HG03439 (cell line): ENCODE data around the gene HES3.
A peak's percentile ranks its signal among the peaks of the same experiment; 100 is the strongest.

ENCODE experiments used
- ATAC-seq: cut with Tn5 transposase; IDR thresholded peaks from one replicate; pipeline ENCODE4 v1.9.1; 2021; ENCODE audit warnings: mild to moderate bottlenecking, moderate library complexity; ENCODE audit not compliant: unreplicated experiment

The HES3 gene

DNA sequence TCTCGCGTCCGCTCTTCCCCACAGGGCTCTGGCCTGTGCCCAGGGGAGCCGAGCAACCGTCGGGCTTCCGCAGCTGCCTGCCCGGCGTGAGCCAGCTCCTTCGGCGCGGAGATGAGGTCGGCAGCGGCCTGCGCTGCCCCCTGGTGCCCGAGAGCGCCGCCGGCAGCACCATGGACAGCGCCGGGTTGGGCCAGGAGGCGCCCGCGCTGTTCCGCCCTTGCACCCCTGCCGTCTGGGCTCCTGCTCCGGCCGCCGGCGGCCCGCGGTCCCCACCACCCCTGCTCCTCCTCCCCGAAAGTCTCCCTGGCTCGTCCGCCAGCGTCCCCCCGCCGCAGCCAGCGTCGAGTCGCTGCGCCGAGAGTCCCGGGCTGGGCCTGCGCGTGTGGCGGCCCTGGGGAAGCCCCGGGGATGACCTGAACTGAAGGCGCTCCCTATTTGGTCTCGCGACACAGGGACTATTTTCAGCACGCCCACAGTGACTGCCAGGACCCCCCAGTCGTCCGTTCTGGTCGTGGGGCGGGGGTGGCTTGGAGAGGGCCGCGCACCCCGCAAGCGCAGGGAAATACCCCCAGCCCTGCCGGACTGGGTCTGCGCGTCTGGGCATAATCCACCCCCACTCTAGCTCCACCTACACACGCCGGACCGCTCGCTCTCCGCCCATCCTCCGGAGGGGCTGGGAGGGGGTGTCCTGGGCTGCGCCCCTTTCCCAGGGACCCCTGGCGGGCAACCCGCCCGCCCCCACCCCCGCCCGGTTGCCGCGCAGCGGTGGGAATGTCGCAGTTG, 1.3 kb downstream of the HES3 start:
- ATAC-seq = peak; percentile 56

DNA sequence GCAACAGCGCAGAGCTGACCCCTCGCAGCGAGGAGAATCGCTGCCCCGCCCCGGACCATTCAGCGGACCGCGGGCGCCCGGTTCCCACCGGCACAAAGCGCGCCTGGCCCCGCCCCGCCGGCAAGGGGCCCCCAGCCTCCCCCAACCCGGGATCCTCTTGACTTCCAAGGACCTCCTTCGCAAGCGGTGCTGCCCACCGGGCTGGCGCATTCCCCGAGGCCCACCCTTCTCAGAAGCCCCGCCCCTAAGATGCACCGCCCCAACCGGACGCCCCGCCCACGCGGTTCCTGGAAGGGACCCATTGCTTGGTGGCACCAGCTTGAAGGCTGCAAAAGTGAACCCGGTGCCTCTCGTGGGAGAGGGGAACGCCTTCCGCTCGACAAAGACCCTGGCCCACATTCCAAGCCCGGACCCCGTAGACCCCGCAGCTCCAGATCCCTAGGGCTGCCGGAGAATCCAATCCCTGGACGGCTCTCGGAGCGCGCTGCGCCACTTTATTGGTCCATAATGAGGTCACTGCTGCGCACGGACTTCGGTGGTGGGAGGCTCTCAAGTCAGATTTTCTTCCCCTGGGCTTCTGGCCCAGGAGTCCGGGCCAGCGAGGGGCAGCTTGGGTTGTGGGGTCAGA, 2.0 kb downstream of the HES3 start:
- peak; percentile 18 for ATAC-seq

GRCh38 chr1:6246497-6247467, 2.8 kb downstream of the HES3 start:
- peak; percentile 51 for ATAC-seq

GRCh38 chr1:6247651-6248050, 3.7 kb downstream of the HES3 start:
- ATAC-seq = no peak

GRCh38 chr1:6248161-6248776, 4.3 kb downstream of the HES3 start:
- no peak for ATAC-seq

GRCh38 chr1:6248932-6249738, 5.2 kb downstream of the HES3 start:
- no peak for ATAC-seq

- ATAC-seq = no peak
Measured at GRCh38 chr1:6249739-6250689, 6.0 kb downstream of the HES3 start.

GRCh38 chr1:6251233-6251632, 7.3 kb downstream of the HES3 start:
- ATAC-seq = no peak

- ATAC-seq = no peak
Measured at GRCh38 chr1:6251681-6252373, 7.8 kb downstream of the HES3 start.

DNA sequence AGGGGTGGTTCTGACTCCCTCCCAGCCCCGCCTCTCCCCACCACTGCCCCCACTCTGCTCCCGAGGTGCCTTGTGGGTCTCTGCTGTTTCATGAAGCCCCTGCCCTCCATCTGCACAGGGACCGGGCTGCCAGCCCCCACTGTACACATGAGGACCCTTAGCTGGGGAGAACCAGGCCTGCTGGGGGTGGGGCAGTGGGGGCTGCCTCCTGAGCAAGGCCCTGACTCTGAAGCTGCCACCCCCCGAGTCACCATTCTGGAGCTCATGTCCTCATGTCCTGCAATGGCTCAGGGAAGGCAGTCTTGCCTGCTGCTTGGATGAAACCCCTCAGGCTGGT, 8.4 kb downstream of the HES3 start:
- no peak for ATAC-seq

DNA sequence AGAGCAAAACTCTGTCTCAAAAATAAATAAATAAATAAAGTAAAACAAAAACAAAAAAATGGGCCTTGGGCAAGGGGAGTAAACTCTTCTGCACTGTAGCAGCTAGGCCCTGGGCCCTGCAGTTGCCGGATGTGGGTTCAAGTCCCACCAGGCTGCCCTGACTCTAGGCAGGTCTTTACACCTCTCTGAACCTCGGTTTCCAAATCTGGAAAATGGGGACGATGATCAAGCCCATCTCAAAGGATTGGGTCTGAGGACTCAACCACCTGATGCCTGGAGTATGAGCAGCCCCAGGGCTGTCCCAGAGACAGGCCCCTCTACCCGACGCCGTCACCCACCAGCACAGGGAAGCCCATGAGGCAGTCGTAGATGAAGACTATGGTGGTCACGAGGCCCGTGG, 9.4 kb downstream of the HES3 start:
- ATAC-seq = no peak

- ATAC-seq = no peak
Measured at GRCh38 chr1:6254691-6255090, 10.7 kb downstream of the HES3 start.

DNA sequence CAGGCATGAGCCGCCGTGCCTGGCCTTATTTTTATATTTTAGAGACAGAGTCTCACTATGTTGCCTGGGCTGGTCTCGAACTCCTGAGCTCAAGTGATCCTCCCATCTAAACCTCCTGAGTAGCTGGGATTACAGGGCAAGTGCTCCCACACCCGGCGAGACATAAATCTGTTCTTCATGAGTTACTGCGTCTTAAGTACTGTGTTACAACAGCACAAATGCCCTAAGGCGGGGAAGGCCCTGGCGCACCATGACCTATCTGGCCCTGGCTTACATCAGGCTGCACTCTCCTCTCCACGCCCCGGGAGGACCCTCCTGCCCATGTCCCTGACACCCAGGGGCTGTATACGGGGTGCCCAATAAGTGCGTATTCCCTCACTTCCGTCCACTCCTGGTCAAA, 12.7 kb downstream of the HES3 start:
- no peak for ATAC-seq

- ATAC-seq = no peak
Measured at GRCh38 chr1:6257541-6258069, 13.6 kb downstream of the HES3 start.

DNA sequence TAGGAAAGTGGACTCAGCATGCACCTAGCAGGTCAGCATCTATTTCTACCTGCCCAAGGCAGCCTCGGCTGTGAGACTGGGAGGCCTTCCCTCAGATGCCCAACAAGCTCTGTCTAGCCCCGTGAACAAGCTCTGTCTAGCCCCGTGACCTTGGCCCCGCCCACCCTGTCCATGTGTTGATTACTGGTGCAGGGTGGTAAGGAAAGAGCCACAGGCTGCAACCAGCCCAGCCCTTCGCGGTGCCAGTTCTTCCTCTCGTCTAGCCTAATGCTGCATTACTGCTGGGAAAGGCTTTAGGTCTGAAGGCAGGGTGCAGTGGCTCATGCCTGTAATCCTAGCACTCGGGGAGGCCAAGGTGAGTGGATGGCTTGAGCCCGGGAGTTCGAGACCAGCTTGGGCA, 14.7 kb downstream of the HES3 start:
- no peak for ATAC-seq

GRCh38 chr1:6259491-6260362, 15.7 kb downstream of the HES3 start:
- peak; percentile 51 for ATAC-seq

GRCh38 chr1:6260433-6260934, 16.5 kb downstream of the HES3 start:
- ATAC-seq = no peak
